Measurements from ENCODE around the gene PACC1. TPM values are rescaled to one million over a fixed set of nuclear protein-coding genes. Genes with fewer than 3 reads are reported as not detected.

PACC1 gene
- polyA plus RNA-seq (2012; ENCODE audit: insufficient read depth, insufficient read length): 39.3 TPM

GRCh38 chr1:212414328-212415106 is at the start of gene PACC1:
TSS of gene PACC1 (minus strand) at chr1:212414886. CDS start at chr1:212414757, 129 bp downstream.
- DNase-seq (ENCODE audit: low read depth, low spot score): peak; percentile 90
- H3K4me3 ChIP-seq (ENCODE audit: low read length): peak within 1 kb of the TSS; percentile 79

GRCh38 chr1:212463565-212464285 is 49.0 kb upstream of the PACC1 start:
- no peak overlapping the region for H3K4me3 ChIP-seq (ENCODE audit: low read length)
- DNase-seq (ENCODE audit: low read depth, low spot score): no peak

GRCh38 chr1:212461916-212462660 is 47.4 kb upstream of the PACC1 start:
- DNase-seq (ENCODE audit: low read depth, low spot score): no peak

GRCh38 chr1:212460376-212460775 is 45.7 kb upstream of the PACC1 start:
- H3K4me3 ChIP-seq (ENCODE audit: low read length): no peak overlapping the region
- DNase-seq (ENCODE audit: low read depth, low spot score): no peak

More at GRCh38 chr1:212461916-212462660, 47.4 kb upstream of the PACC1 start:
- H3K4me3 ChIP-seq (ENCODE audit: low read length): no peak overlapping the region

- H3K4me3 ChIP-seq (ENCODE audit: low read length): no peak overlapping the region
- DNase-seq (ENCODE audit: low read depth, low spot score): no peak
Observed at GRCh38 chr1:212459656-212460055, 45.0 kb upstream of the PACC1 start.

- DNase-seq (ENCODE audit: low read depth, low spot score): peak; percentile 57
- H3K4me3 ChIP-seq (ENCODE audit: low read length): no peak overlapping the region
Observed at GRCh38 chr1:212458817-212459216, 44.1 kb upstream of the PACC1 start.

GRCh38 chr1:212457740-212458338 is 43.2 kb upstream of the PACC1 start:
- peak; percentile 70 for DNase-seq (ENCODE audit: low read depth, low spot score)
- no peak overlapping the region for H3K4me3 ChIP-seq (ENCODE audit: low read length)

- peak; percentile 61 for DNase-seq (ENCODE audit: low read depth, low spot score)
- H3K4me3 ChIP-seq (ENCODE audit: low read length): no peak overlapping the region
Observed at GRCh38 chr1:212455803-212456528, 41.3 kb upstream of the PACC1 start.

- no peak for DNase-seq (ENCODE audit: low read depth, low spot score)
- no peak overlapping the region for H3K4me3 ChIP-seq (ENCODE audit: low read length)
Observed at GRCh38 chr1:212455401-212455800, 40.7 kb upstream of the PACC1 start.

GRCh38 chr1:212454741-212455140 is 40.1 kb upstream of the PACC1 start:
- no peak overlapping the region for H3K4me3 ChIP-seq (ENCODE audit: low read length)
- DNase-seq (ENCODE audit: low read depth, low spot score): no peak

GRCh38 chr1:212453156-212453857 is 38.6 kb upstream of the PACC1 start:
- DNase-seq (ENCODE audit: low read depth, low spot score): no peak
- no peak overlapping the region for H3K4me3 ChIP-seq (ENCODE audit: low read length)

GRCh38 chr1:212452323-212453155 is 37.9 kb upstream of the PACC1 start:
- H3K4me3 ChIP-seq (ENCODE audit: low read length): no peak overlapping the region
- no peak for DNase-seq (ENCODE audit: low read depth, low spot score)

GRCh38 chr1:212451416-212452322 is 37.0 kb upstream of the PACC1 start:
- no peak overlapping the region for H3K4me3 ChIP-seq (ENCODE audit: low read length)
- no peak for DNase-seq (ENCODE audit: low read depth, low spot score)

- H3K4me3 ChIP-seq (ENCODE audit: low read length): no peak overlapping the region
- DNase-seq (ENCODE audit: low read depth, low spot score): no peak
Observed at GRCh38 chr1:212450331-212450881, 35.7 kb upstream of the PACC1 start.

- no peak overlapping the region for H3K4me3 ChIP-seq (ENCODE audit: low read length)
- DNase-seq (ENCODE audit: low read depth, low spot score): no peak
Observed at GRCh38 chr1:212447478-212447877, 32.8 kb upstream of the PACC1 start.

GRCh38 chr1:212446333-212446732 is 31.6 kb upstream of the PACC1 start:
- H3K4me3 ChIP-seq (ENCODE audit: low read length): no peak overlapping the region
- DNase-seq (ENCODE audit: low read depth, low spot score): no peak
